GM12872 (cell line): ENCODE data around the gene DNAJB12.

ENCODE experiments used
- TF ChIP-seq, protein P1 (sequence below): IDR thresholded peaks from 3 replicates; pipeline ENCODE4 v1.5.1; 2011; ENCODE audit warnings: low read depth, mild to moderate bottlenecking, low read length, moderate library complexity; ENCODE audit not compliant: insufficient read depth

The DNAJB12 gene

DNA sequence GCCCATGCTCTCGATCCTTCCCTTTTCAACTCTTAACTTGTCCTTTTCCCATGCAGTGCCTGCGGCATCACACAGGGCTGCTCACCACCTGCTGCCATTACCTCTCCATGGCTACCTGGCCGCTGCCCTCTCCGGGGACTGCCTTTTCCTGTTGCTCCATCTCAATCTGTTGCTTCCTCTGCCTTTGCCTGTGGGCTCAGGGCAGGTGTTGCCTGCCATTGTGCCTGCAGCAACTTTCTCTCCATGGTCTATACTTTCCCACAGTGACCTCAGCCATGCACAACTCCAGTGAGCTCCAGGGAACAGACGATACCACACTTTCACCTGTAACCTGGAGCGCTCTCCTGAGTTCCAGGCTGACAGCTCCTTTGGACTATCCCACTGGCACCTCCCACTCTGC, 3.2 kb downstream of the DNAJB12 start:
- TF ChIP-seq, protein P1, sequence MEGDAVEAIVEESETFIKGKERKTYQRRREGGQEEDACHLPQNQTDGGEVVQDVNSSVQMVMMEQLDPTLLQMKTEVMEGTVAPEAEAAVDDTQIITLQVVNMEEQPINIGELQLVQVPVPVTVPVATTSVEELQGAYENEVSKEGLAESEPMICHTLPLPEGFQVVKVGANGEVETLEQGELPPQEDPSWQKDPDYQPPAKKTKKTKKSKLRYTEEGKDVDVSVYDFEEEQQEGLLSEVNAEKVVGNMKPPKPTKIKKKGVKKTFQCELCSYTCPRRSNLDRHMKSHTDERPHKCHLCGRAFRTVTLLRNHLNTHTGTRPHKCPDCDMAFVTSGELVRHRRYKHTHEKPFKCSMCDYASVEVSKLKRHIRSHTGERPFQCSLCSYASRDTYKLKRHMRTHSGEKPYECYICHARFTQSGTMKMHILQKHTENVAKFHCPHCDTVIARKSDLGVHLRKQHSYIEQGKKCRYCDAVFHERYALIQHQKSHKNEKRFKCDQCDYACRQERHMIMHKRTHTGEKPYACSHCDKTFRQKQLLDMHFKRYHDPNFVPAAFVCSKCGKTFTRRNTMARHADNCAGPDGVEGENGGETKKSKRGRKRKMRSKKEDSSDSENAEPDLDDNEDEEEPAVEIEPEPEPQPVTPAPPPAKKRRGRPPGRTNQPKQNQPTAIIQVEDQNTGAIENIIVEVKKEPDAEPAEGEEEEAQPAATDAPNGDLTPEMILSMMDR: no peak

GRCh38 chr10:72349438-72349837, 5.3 kb downstream of the DNAJB12 start:
- TF ChIP-seq, protein P1: no peak

GRCh38 chr10:72348282-72348681, 6.4 kb downstream of the DNAJB12 start:
- TF ChIP-seq, protein P1: no peak

DNA sequence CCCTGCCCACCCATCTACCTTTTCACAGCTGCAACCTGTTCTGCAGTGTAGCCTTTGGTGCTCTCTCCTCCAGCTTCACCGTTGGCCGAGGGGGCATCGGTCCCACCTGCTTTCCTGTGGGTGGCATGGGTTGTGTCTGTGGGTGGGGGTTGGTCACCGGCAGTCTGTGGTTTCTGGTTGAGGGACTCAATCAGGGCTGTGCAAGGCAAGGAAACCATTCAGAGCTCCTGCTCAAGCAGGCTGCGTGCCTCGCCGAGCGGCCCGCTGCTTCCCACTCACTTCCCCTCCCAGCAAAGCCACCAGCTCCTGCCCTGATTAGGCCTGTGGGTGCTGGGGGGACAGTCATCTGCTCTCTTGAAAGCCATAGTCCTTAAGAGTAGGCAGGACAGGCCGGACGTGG, 9.8 kb downstream of the DNAJB12 start:
- TF ChIP-seq, protein P1: no peak

DNA sequence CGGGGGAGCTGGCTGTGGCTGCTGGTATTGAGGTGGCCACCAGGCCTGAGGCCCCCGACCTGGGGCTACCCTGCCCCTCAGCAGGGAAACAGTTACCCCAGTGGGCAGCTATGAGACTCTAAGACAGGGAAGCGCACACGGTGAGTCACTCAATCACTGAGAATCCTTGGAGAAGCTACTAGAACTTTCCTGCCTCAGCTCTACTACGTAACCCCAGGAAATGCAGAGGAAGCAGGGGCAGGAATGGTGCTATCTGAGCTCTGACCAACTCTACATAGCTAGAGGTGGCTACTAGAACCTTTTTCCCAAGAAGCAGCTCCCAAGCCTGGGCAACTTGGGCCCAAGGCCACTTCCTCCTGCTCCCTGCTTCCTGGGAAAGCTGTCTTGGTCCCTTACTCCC, 11.8 kb downstream of the DNAJB12 start:
- TF ChIP-seq, protein P1: no peak

- TF ChIP-seq, protein P1: peak; percentile 98
Observed at GRCh38 chr10:72340510-72341261, 14.0 kb downstream of the DNAJB12 start.

DNA sequence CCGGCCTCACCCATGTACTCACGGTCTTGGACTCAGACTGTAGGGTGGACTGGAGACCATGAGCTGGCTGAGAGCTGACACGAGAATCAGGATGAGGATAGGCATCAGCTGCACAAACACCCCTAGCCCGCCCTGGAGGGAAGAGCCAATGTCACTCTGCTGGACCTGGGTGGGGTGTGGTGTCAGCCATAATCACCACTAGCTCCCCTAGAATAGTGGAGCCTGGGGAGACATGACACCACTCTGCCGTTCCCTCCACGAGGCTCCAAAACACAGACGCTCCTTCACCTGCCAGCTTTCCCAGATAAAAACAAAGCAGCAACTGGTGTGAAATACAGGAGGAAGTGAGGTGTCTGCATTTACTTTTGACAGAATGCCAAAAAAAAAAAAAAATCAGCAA, 16.5 kb downstream of the DNAJB12 start:
- TF ChIP-seq, protein P1: no peak
